ENCODE results near the gene MTERF2. TPM values are rescaled to one million over a fixed set of nuclear protein-coding genes. Genes with fewer than 3 reads are reported as not detected.
A peak's percentile ranks its signal among the peaks of the same experiment; 100 is the strongest.

MTERF2 gene
- total and polyA plus RNA-seq, 4 donors: 6.4 to 18.9 (median 13.7) TPM

GRCh38 chr12:106978035-106978800, 8.7 kb downstream of the MTERF2 start:
- peaks cover 0 to 3% (median 0%) of the 10 kb centered on the region in 4 donors for H3K36me3 ChIP-seq (ENCODE audit: control insufficient read depth in 4 of 4, insufficient read depth in 3 of 4, low read depth in 1 of 4, low read length in 3 of 4)
- no peaks in the 10 kb centered on the region for H3K27me3 ChIP-seq (ENCODE audit: control insufficient read depth in 4 of 4, insufficient read depth in 4 of 4, low read length in 3 of 4)
- no peak for DNase-seq (ENCODE audit: low spot score)
- H3K27ac ChIP-seq (ENCODE audit: low read depth in 1 of 2, low read length in 2 of 2): peak overlapping the region; percentile 11 to 46
- H3K4me1 ChIP-seq (ENCODE audit: control insufficient read depth in 4 of 4, insufficient read depth in 4 of 4, low read length in 3 of 4): peaks cover 20 to 52% (median 28%) of the 10 kb centered on the region in 4 donors
- no peak for TF ChIP-seq FOXA2 (IDR thresholded peaks at IDR 0.05)
- TF ChIP-seq GABPA (IDR thresholded peaks at IDR 0.05 in 1 of 2, conservative IDR thresholded peaks at IDR 0.05 in 1 of 2): no peak
- TF ChIP-seq EGR1 (IDR thresholded peaks at IDR 0.05; ENCODE audit: low read depth in 2 of 2): no peak
- no peak for TF ChIP-seq TAF1 (conservative IDR thresholded peaks at IDR 0.05)
- no peak for TF ChIP-seq NR2F2 (IDR thresholded peaks at IDR 0.05)
- TF ChIP-seq FOXA1 (IDR thresholded peaks at IDR 0.05): no peak
- no peak for TF ChIP-seq HNF4A (conservative IDR thresholded peaks at IDR 0.05)
- TF ChIP-seq MAX (IDR thresholded peaks at IDR 0.05): no peak
- TF ChIP-seq YY1 (IDR thresholded peaks at IDR 0.05): no peak
- no peak for TF ChIP-seq SP1 (IDR thresholded peaks at IDR 0.05)
- TF ChIP-seq CTCF (IDR thresholded peaks at IDR 0.05; ENCODE audit: low read depth, low read length, missing input control): no peak
- TF ChIP-seq REST (IDR thresholded peaks at IDR 0.05): no peak
- no peak for TF ChIP-seq HNF4G (IDR thresholded peaks at IDR 0.05)
- TF ChIP-seq JUND (IDR thresholded peaks at IDR 0.05): no peak
- no peak for TF ChIP-seq ATF3 (IDR thresholded peaks at IDR 0.05)
- no peak for TF ChIP-seq RAD21 (IDR thresholded peaks at IDR 0.05)
- TF ChIP-seq RXRA (IDR thresholded peaks at IDR 0.05): no peak
- TF ChIP-seq ZBTB33 (IDR thresholded peaks at IDR 0.05): no peak
- no peaks in the 10 kb centered on the region for H3K9me3 ChIP-seq (ENCODE audit: control insufficient read depth in 4 of 4, low read length in 3 of 4)
- 36% methylated on average over 9 of the region's 9 CpGs for WGBS
- no peak overlapping the region for H3K9ac ChIP-seq (ENCODE audit: low read depth in 1 of 2, low read length in 2 of 2)
- no peak overlapping the region for H3K4me3 ChIP-seq (ENCODE audit: low read depth in 1 of 3, low read length in 3 of 3)

All from liver (tissue), 9 donors.